OCI-LY1 (cell line): Measurements from ENCODE around the gene SCIN.

Experiments
- CTCF ChIP-seq: fragments of 200-600 bp; sonication (generic), shearing (Covaris generic); IDR thresholded peaks from 2 replicates; pipeline ENCODE4 v1.5.1; 2017; ENCODE audit warnings: mild to moderate bottlenecking, antibody characterized with exemption, low read length, moderate library complexity, mixed read lengths
- EZH2 ChIP-seq: fragments of 200-600 bp; sonication (generic), shearing (Covaris generic); IDR thresholded peaks from 2 replicates; pipeline ENCODE4 v1.8.0; 2017; ENCODE audit warnings: borderline replicate concordance, mixed run types, mild to moderate bottlenecking, antibody characterized with exemption, low read length, moderate library complexity, mixed read lengths

GRCh38 chr7:12607134-12607533 lies 36.6 kb downstream of the SCIN start:
- TF ChIP-seq CTCF: no peak
- no peak for TF ChIP-seq EZH2
